ENCODE results near the gene PCK2. TPM values are rescaled to one million over a fixed set of nuclear protein-coding genes. Genes with fewer than 3 reads are reported as not detected.

Gene PCK2
- total and polyA plus RNA-seq, 2 donors (not counting 3 experiments of a cell fraction or from before 2014, with no cell fraction given): 23.5 to 24.5 TPM

DNA sequence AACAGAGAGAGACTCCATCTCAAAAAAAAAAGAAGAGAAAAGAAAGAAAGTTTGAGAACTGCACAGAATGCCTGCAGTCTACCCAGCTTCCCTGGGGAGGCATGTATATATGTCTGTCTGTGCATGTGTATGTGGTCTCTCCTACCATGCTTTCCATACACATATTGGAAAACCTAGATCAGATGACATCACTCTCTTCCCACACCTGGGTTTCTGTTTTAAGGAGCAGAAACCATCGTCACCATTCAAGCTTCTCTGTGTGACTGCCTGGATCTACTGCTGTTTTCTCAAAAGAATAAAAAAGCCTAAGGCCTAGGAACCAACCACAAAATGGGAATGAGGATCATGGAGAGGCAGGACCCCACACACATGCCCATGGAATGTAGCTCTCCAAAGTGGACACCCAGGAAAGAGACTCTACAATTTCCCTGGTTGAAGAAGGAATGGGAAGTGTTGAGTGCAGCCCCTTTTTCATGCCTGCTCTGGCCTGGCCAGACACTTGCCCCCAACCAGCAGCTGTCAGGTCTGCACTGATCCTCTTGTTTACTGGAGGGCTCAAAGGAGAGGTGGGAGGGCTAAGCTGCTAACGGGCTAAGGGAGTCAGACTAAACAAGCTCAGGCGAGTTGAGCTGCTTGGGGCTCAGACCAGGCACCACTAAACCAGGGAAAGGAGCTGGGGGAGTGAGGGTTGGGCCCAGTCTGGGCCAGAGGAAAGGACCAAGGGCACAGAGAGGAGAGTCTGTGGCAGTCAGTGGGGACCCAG is 7.7 kb upstream of the PCK2 start:
- H3K27ac ChIP-seq (ENCODE audit: insufficient read depth, low read depth, low read length): no peak overlapping the region
- ChIA-PET POLR2A (no interaction called here), CTCF (interaction anchor here (0.6 to 1.9 kb wide), 3 partner anchors 22 to 28 kb away, joined by 3 to 14 read pairs (median 5); no protein-coding TSS in a partner anchor)
- H3K27me3 ChIP-seq (ENCODE audit: control insufficient read depth in 2 of 2, insufficient read depth in 2 of 2, low read length in 2 of 2): peaks cover 14 to 20% of the 10 kb centered on the region in 2 experiments
- intact Hi-C loops (cut with micrococcal nuclease): no loop called here
- no peak overlapping the region for H2AFZ ChIP-seq (ENCODE audit: low read depth, low read length)
- H3K36me3 ChIP-seq (ENCODE audit: control insufficient read depth in 2 of 2, extremely low read depth in 1 of 2, insufficient read depth in 2 of 2, low read length in 2 of 2): no peaks in the 10 kb centered on the region
- no TSS peak for BruUV-seq (replicated peaks)
- no peak overlapping the region for H3K9ac ChIP-seq (replicated peaks; ENCODE audit: extremely low read depth, insufficient read depth, low read length)
- no peak overlapping the region for H3K4me2 ChIP-seq (ENCODE audit: insufficient read depth, low read length)
- FAIRE-seq (no peak), DNase-seq (ENCODE audit: low read depth, low spot score) (no peak)
- no peaks in the 10 kb centered on the region for H3K9me1 ChIP-seq (replicated peaks; ENCODE audit: control insufficient read depth, extremely low read depth, insufficient read depth, low read length)
- dilution Hi-C loops (cut with MboI; ENCODE audit: extremely low pct_ligation_motif_present, low sequenced_read_pairs): no loop called here
- H3K9me3 ChIP-seq (replicated peaks; ENCODE audit: control insufficient read depth, insufficient read depth, low read length): no peaks in the 10 kb centered on the region
- no peaks in the 10 kb centered on the region for H3K4me1 ChIP-seq (ENCODE audit: control insufficient read depth, extremely low read depth, insufficient read depth, low read length)
- H4K20me1 ChIP-seq (replicated peaks; ENCODE audit: control insufficient read depth, extremely low read depth, insufficient read depth, low read length): no peaks in the 10 kb centered on the region
- TF ChIP-seq POLR2A (IDR thresholded peaks at IDR 0.05; ENCODE audit: low read depth, low read length) (no peak), JUN (IDR thresholded peaks at IDR 0.05; ENCODE audit: borderline replicate concordance, insufficient read depth, insufficient read length, low read depth) (no peak), FOS (IDR thresholded peaks at IDR 0.05; ENCODE audit: borderline replicate concordance, insufficient read depth, low read length) (no peak), MYC (IDR thresholded peaks at IDR 0.05; ENCODE audit: low read depth, low read length) (no peak)
- TF ChIP-seq, protein P1, sequence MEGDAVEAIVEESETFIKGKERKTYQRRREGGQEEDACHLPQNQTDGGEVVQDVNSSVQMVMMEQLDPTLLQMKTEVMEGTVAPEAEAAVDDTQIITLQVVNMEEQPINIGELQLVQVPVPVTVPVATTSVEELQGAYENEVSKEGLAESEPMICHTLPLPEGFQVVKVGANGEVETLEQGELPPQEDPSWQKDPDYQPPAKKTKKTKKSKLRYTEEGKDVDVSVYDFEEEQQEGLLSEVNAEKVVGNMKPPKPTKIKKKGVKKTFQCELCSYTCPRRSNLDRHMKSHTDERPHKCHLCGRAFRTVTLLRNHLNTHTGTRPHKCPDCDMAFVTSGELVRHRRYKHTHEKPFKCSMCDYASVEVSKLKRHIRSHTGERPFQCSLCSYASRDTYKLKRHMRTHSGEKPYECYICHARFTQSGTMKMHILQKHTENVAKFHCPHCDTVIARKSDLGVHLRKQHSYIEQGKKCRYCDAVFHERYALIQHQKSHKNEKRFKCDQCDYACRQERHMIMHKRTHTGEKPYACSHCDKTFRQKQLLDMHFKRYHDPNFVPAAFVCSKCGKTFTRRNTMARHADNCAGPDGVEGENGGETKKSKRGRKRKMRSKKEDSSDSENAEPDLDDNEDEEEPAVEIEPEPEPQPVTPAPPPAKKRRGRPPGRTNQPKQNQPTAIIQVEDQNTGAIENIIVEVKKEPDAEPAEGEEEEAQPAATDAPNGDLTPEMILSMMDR (IDR thresholded peaks at IDR 0.05; ENCODE audit: extremely low read depth in 1 of 2, insufficient read depth in 1 of 2, low read depth in 1 of 2, low read length in 2 of 2): no peak
- TF ChIP-seq, protein P2, sequence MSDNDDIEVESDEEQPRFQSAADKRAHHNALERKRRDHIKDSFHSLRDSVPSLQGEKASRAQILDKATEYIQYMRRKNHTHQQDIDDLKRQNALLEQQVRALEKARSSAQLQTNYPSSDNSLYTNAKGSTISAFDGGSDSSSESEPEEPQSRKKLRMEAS (IDR thresholded peaks at IDR 0.05; ENCODE audit: insufficient read depth, insufficient read length): no peak
- no peak overlapping the region for H3K4me3 ChIP-seq (replicated peaks in 1 of 3; ENCODE audit: insufficient read depth in 1 of 3, low read depth in 1 of 3, low read length in 3 of 3)
- H3K79me2 ChIP-seq (ENCODE audit: control insufficient read depth, insufficient read depth, low read length): no peaks in the 10 kb centered on the region
